NCI-H526 (cell line): ENCODE measurements around the gene NGF.
"Not testable (repeated sequence)": the region's sequence is repeated elsewhere in the genome, so short reads cannot be mapped to it uniquely, and the experiment has no call there.

Source experiments
- DNase-seq, 2 experiments: peaks; one replicate each; lab custom pipeline; 2025; lab: John Stamatoyannopoulos, UW

The NGF gene

DNA sequence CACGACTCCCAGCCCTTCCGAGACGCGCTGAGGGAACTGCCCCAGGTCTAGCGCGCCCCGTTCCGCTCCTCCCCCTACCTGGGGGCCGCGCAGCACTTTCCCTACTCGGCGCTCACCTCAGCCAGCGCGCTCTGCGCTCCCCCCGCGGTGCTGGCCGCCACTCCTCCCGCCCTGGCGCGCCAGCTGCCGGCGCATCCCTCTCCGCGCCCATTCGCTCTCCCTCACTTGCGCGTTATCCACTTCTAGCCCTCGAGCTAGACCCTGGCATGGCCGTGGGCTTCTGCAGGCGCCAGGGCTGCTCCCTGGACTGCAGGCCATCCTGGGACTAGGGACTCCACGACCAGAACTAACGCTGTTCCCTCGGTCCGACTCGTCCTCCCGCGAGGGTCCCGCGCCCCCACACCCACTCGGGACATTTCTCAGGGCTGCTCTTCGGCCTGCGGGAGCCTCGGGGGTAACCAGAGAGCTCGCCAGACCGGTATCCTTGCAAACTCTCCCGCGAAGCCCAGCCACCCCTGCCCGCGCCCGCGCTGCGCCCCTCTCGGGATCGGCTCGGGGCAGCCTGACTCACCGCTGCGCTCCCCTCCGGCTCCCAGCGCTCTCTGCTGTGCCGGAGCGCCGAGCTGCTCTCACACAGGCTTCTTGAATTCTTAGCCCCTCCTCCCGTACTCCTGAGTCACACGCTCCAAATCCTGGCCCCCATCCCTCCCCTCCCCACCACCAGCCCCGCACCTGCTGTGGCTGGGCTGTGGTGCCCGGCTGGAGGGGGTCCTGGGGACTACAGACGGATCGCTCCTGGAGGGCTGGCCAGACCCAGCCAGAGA, at the start of gene NGF:
Gene NGF (minus strand): TSS at position 617 of the 824 bp plus-strand sequence. CDS start 51,454 bp downstream, outside the sequence.
- peak; percentile 21 to 64 for DNase-seq

DNA sequence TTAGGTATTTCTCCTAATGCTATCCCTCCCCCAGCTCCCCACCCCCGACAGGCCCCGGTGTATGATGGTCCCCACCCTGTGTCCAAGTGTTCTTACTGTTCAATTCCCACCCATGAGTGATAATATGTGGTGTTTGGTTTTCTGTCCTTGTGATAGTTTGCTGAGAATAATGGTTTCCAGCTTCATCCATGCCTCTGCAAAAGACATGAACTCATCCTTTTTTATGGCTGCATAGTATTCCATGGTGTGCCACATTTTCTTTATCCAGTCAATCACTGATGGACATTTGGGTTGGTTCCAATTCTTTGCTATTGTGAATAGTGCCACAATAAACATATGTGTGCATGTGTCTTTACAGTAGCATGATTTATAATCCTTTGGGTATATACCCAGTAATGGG, 45.4 kb upstream of the NGF start:
- DNase-seq = not testable (repeated sequence)

GRCh38 chr1:115379943-115380342, 41.9 kb upstream of the NGF start:
- DNase-seq = no peak

DNA sequence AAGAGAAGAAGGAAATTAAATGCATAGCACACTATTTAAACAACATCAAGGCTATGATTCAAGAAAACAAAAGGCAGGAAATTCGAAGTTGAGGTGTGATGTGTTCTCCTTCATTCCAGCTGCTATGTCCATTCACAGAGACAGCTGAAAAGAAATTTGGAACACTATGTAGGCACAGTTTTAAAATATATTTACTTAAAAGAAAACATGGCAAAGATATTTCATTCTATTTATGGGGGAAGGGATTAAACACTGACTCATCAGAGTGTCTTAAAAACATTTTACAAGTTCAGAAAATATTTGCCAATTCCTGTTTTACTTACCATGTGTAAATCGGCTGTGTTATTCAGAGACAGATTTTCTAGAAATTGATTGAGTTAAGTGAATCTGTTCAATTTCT, 39.4 kb upstream of the NGF start:
- DNase-seq = no peak

DNA sequence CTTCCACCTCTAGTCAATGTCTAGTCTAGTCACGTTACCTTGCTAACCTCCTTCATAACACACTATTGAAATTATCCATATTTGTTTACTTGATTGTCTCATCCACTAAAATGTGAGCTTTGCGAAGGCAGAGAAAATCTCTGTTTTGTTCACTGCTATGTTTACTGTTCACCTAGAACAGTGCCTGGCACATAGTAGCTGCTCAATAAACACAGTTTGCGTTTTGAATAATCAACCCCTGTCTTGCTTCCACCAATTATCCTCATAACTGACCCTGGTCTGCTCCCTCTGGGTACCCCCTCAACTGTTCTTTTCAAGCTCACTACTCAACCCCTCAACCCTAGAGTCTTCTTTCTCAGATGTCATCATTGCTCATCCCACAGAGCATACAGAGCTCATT, 36.5 kb upstream of the NGF start:
- DNase-seq = no peak

GRCh38 chr1:115373305-115373704, 35.3 kb upstream of the NGF start:
- no peak for DNase-seq

DNA sequence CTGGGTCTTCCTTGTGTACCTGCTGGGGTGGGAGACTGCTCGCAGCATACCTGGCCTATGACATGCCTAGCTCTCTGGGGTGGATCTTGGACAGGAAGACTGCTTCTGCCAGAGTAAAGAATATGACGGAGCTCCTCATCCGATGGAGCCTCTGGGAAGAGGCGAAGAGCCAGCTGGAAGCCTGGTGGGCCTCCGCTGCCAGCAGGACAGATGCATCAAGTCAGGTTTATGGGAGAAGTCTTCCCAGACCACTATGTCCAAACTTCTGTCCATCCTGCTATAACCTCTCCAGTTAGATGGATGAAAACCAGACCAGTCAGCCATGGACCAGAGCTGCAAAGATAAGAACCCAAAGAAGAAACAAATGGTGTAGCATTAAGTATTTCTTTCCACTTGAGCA, 27.7 kb upstream of the NGF start:
- DNase-seq = no peak

DNA sequence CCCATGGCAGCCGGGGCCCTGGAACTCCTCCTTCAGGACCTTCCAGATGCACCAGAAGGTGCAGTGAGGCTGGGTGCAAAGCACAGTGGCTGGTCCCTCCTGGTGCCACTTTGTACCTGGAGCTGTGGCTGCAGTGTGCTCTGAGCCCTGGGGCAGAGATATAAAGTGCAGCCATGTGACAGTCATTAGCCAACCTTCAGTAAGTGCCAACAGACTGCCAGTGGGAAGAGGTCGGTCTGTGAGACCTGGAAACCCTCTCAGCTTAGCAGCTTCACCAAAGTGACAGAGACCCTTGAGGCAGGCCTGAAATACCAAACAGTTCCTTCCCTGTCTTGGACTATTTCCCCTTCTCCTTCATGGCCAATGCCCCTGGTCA, 26.7 kb upstream of the NGF start:
- peak in 1 of 2 experiments; percentile 7 for DNase-seq

GRCh38 chr1:115364046-115364779, 26.2 kb upstream of the NGF start:
- DNase-seq = no peak

DNA sequence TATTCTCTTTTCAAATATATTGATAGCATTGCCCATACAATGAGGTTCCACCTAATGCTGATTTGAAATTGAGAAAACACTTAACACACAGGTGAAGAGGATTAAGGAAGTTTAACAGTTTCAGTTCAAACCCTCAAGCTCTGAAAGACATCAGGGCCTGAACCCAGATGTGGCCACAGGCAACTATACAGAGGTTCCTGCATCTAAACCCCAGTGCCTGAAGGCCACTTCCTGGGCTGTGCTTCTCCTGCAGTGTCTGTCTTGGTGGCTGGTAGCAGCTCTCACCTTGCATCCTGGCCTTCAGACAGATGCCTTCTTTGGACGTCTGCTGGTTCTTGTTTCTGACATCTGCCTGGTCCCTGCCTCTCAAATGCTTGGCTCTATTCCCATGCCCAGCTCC, 25.1 kb upstream of the NGF start:
- DNase-seq = no peak

DNA sequence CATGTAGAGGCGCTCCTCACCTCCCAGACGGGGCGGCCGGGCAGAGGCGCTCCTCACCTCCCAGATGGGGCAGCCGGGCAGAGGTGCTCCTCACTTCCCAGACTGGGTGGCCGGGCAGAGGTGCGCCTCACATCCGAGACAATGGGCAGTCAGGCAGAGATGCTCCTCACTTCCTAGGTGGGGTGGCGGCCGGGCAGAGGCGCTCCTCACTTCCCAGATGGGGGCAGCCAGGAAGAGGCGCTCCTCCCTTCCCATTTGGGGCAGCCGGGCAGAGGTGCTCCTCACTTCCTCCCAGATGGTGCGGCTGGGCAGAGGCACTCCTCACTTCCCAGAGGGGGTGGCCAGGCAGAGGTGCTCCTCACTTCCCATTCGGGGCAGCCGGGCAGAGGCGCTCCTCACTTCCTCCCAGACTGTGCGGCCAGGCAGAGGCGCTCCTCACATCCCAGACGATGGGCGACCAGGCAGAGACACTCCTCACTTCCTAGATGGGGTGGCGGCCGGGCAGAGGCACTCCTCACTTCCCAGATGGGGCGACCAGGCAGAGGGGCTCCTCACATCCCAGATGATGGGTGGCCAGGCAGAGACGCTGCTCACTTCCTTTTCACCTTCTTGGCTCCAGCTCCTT, 22.6 kb upstream of the NGF start:
- DNase-seq = not testable (repeated sequence)

DNA sequence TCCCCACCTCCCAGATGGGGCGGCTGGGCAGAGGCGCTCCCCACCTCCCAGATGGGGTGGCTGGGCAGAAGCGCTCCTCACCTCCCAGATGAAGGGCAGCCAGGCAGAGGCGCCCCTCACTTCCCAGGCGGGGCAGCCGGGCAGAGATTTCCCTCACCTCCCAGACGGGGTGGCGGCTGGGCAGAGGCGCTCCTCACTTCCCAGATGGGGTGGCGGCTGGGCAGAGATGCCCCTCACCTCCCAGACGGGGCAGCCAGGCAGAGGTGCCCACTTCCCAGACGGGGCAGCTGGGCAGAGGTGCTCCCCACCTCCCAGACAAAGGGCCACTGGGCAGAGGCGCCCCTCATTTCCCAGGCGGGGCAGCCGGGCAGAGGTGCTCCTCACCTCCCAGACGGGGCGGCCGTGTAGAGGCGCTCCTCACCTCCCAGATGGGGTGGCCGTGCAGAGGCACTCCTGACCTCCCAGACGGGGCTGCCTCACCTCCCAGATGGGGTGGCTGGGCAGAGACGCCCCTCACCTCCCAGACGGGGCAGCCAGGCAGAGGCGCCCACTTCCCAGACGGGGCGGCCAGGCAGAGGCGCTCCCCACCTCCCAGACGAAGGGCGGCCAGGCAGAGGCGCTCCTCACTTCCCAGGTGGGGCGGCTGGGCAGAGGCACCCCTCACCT, 21.9 kb upstream of the NGF start:
- not testable (repeated sequence) for DNase-seq

DNA sequence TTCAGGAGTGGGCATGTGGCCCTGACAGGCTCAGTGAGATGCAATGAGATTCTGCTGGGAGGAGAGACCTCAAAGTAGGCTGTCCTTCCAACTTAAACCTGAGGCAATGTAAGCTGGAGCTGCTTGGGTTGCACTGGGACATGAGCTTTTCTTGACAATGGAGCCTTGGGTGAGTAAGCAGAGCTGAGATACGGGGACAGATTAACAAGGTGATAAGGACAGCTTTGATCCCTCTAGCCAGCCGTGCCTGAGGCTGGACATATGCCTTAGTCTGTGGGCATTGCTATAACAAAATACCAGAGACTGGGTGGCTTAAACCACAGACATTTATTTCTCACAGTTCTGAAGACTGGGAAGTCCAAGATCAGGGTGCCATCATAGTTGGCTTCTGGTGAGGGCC, 18.3 kb upstream of the NGF start:
- no peak for DNase-seq

DNA sequence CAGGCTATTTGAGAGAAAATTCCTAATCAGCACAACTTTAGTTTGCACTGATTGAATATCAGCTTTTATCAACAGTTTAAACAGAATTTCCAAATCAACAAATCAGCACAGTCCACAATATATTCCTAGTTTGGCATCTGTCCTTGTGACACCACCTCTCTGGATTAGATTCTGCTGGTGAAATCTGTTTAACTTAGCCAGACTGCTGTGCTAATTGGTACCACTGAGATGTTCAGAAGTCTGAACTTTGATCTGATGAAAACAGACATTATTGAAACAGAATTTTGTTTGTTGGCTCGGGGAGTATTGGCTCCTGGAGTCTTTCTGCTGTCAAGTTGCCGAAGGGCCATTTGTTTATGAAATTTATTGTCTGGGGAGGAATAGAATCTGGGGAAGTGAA, 17.0 kb upstream of the NGF start:
- DNase-seq = no peak

DNA sequence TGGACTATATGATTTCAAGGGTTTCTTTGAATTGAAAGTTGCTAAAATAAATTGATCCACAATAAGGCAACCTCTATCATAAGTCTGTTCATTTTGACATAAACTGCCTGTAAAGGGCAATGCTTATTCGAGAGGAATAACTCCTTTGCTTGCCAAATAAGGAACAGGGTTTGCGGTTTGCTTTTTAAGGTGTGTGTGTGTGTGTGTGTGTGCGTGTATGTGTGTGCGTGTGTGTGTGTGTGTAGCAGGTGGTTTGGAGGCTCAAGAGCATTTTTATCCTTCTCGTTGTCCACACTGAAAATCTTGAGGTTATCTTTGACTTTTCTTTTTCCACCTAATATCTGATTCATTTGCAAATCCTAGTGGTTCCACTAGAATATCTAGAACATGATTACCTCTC, 13.1 kb upstream of the NGF start:
- no peak for DNase-seq

DNA sequence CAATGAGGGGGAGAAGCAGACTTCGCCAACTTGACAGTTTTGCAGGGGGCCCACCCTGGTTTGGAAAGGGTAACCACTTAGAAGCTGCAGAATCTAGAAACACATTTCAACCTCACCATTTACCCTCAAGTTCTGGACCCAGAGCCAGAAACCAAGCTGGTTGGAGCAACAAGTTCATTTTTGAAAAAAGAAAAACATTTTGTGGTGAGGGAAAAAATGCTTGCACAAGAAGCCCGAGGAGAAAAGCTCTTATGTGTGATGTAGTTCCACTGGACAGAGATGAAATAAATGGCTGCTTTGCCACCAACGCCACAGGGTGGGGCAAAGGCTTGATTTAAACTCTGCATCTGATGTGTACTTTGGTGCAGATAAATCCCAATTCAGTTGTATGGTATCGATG, 10.6 kb upstream of the NGF start:
- DNase-seq = no peak

DNA sequence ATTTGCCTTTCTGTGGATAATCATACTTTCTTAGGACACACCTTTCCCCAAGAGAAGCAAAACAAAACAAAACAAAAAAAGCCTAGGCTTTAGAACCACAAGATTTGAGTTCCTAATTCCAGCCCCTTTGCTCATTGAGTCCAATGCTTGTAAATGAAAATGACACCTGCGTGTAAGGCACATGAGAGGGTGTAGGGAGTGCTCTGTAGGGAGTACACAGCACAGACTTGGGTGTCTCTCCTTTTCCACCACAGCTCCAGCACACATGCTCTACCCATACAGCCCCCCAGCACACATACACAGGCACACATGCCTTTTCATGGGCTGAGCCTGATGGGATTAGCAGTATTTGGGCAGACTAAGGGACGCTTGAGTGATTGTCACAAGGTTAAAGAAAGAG, 9.2 kb upstream of the NGF start:
- DNase-seq = no peak

DNA sequence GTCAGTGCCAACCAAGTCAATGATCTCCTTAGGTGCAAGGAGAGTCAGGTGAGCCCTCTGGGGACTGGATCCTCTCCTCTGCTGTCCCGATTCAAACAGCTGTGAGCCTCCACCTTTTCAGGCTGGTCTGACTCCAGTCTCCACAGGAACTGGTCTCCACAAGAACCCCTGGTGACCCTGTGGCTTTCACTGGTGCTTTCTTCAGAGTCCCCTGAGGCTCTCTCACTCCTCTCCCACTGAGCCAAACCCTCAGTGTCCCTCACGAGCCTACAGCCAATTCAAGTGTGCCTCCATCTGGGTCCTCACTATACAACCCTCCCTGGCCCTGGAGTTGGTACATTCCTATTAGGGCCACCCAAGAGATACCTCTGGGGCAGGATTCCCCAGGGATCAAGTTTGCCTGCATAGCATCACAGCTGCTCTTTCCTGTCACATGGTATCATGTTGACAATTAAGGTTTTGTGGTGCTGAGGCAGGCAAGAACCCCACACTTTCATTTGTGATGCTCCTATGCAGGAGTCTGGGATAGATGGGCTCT, 5.2 kb upstream of the NGF start:
- DNase-seq = peak in 1 of 2 experiments; percentile 45

DNA sequence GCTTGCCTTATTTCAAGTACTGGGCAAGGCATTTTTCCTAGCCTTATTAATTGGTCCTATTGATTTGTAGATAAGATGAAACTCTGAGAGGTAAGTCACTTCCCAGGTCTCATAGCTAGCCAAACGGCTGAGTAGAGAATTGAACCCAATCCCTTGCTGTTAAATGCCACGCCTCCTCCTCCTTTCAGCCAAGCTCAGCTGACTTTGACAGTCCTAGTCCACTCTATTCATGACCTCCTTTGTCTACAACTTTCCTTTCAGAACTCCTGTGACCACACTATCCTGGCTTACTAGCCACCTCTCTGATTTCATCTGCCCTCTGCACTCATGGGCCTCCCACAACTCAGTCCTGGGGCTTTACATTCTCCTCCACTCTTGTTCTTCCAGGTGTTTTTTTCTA, 3.9 kb upstream of the NGF start:
- DNase-seq = no peak

GRCh38 chr1:115340879-115341278, 2.8 kb upstream of the NGF start:
- DNase-seq = no peak

DNA sequence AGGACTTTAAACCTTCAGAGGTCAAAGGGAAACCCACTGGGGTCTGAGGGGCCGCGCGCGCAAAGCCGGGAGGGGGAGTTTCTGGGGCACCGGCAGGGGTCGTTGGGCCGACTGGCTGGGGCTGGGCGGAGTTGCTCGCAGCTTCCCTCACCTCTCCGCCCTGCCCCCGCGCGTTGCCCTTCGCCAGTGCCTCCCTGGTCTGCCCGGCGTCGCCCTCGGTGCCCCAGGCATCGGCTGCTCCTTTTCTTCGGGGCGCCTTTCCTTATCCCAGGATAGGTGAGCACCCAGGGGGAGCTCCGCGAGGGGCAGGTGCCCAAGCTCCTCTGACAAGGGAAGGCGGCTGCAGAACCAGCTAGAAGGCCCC, 390 bp upstream of the NGF start:
- peak in 1 of 2 experiments; percentile 35 for DNase-seq

- no peak for DNase-seq
These were observed 795 bp downstream of the NGF start for GRCh38 chr1:115337276-115337632.
